Left lung (tissue), 10 donors: Measurements from ENCODE around the gene FGF2. TPM values are rescaled to one million over a fixed set of nuclear protein-coding genes. Genes with fewer than 3 reads are reported as not detected.
A peak's percentile ranks its signal among the peaks of the same experiment; 100 is the strongest.
"Not testable (repeated sequence)": the region's sequence is repeated elsewhere in the genome, so short reads cannot be mapped to it uniquely, and the experiment has no call there.

Source experiments
- ATAC-seq: fragments of 200-7000 bp; cut with Tn5 transposase; one replicate; pipeline ENCODE4 v1.9.1; 2020; ENCODE audit warnings: moderate library complexity
- DNase-seq, 4 donors: peaks; one replicate each; pipeline ENCODE4 v3.0.0-alpha.2; 2013 to 2020
- H3K27ac ChIP-seq, 2 donors: fragments of 200-600 bp; sonication (generic) in 1 of 2; one replicate each; pipeline versions ENCODE4 v1.5.0 to v1.8.0; 2020 to 2021
- H3K27me3 ChIP-seq, 2 donors: fragments of 200-600 bp; sonication (generic) in 1 of 2; one replicate each; pipeline versions ENCODE4 v1.5.0 to v1.8.0; 2020 to 2021
- H3K36me3 ChIP-seq, 2 donors: fragments of 200-600 bp; sonication (generic) in 1 of 2; one replicate each; pipeline versions ENCODE4 v1.5.0 to v1.8.0; 2020 to 2021
- H3K4me1 ChIP-seq, 2 donors: fragments of 200-600 bp; one replicate each; pipeline ENCODE4 v1.8.0; 2021
- H3K4me3 ChIP-seq, 2 donors: fragments of 200-600 bp; sonication (generic) in 1 of 2; one replicate each; pipeline versions ENCODE4 v1.5.0 to v1.8.0; 2020 to 2021; ENCODE audit warnings: mild to moderate bottlenecking in 1 of 2
- H3K9me3 ChIP-seq, 2 donors: fragments of 200-600 bp; sonication (generic) in 1 of 2; one replicate each; pipeline versions ENCODE4 v1.5.0 to v1.8.0; 2020 to 2021
- intact Hi-C, 2 donors: fragments of 100-400 bp; cut with DNase I; formaldehyde crosslinking; loops; one replicate each; pipeline versions ENCODE4 v1.11.2 to v1.14.2; 2022
- polyA plus RNA-seq, 6 donors: library from polyadenylated mRNA; unstranded; fragments of 120-200 nt; gene quantifications; one replicate each; pipeline ENCODE4 v1.2.1, GENCODE V29; 2013; ENCODE audit not compliant: insufficient read length in 6 of 6
- total RNA-seq, 2 donors: library from RNA; stranded (reverse); fragmentation: NEBNext Ultra II Directional; extraction: Animal tissue kit (Norgen Biotek cat#: 25700); gene quantifications; one replicate each; pipeline ENCODE4 v1.2.1, GENCODE V29; 2021
- TF ChIP-seq, protein P1 (sequence below), 2 donors: fragments of 200-600 bp; sonication (generic) in 1 of 2; IDR thresholded peaks; one replicate each; pipeline versions ENCODE4 v1.5.0 to v1.8.0; 2021; ENCODE audit warnings: antibody characterized with exemption in 2 of 2
- donor health status: DM: no; HTN: yes; CAD: no.
- donor health status: DM: no; HTN: no; CAD: no.

Gene FGF2
- total and polyA plus RNA-seq, 8 donors: 6.5 to 14.7 (median 7.2) TPM

DNA sequence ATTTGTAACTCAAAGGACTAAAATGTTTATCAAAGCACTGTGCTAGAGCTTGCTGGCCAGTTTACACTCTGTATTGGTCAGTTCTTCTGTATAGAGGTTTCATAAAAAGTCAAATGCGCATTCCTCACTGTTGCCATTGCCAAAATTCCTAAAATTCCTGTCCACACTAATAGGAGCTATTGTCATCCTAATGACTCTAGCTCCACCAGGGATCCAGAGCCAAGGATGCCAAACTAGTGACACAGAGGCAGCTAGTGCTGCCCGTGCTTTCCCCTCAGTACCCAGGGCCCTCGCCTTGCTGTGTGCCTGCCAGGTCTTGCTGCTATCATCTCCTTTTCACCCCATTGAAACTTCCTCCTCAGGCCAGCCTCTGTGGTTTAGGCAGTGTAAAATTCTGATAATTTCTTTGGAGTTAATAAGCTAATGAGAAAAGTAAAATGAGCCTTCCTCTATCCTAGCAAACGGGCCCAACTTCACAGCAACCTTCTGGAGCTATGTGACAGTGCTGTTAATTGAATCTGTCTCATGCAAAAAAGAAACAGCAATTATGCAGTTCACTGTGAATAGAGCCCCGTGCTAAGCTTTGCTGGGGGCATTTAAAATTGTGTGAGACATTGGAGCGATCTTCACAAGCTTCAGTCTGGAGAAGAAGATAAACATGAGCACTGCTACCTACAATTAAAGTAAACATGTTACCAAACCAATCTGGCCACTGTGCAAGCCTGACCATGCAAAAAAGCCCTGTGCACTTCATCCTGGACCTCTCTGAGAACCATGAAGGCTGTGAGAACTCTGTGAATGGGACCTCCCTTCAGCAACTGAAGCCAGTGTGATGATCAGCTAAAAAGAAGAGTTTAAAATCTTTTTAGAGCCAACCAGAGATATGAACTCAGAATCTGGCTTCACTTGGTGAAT lies 43.1 kb upstream of the FGF2 start:
- Histone ChIP-seq H3K36me3 (no peaks in the 10 kb centered on the region), H3K27me3 (no peaks in the 10 kb centered on the region), H3K4me1 (peaks cover 0 to 5% of the 10 kb centered on the region in 2 donors), H3K4me3 (no peak overlapping the region), H3K9me3 (no peaks in the 10 kb centered on the region), H3K27ac (peak overlapping the region; percentile 4 to 41)
- TF ChIP-seq, protein P1, sequence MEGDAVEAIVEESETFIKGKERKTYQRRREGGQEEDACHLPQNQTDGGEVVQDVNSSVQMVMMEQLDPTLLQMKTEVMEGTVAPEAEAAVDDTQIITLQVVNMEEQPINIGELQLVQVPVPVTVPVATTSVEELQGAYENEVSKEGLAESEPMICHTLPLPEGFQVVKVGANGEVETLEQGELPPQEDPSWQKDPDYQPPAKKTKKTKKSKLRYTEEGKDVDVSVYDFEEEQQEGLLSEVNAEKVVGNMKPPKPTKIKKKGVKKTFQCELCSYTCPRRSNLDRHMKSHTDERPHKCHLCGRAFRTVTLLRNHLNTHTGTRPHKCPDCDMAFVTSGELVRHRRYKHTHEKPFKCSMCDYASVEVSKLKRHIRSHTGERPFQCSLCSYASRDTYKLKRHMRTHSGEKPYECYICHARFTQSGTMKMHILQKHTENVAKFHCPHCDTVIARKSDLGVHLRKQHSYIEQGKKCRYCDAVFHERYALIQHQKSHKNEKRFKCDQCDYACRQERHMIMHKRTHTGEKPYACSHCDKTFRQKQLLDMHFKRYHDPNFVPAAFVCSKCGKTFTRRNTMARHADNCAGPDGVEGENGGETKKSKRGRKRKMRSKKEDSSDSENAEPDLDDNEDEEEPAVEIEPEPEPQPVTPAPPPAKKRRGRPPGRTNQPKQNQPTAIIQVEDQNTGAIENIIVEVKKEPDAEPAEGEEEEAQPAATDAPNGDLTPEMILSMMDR (IDR thresholded peaks at IDR 0.05): no peak
- peak; percentile 96 for ATAC-seq
- intact Hi-C loops: no loop called here
- DNase-seq: peak in 3 of 4 donors; percentile 12 to 75 (median 54)

DNA sequence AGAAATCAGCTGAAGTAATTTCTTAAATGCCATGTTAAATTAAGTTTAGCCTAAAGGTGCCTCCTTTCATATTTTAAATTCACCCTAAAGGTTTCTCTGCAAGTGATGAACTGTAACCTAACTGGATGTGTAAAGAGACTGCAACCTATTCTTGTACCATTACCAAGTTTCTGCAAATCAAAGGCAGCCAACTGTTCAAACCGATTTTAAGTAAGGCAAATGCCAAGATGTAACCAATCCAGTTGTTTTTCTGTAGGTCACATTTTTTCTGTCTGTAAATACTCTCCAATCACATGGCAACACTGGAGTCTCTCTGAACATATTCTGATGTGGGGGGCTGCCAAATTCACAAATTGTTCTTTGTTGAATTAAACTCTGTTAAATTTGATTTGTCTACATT lies 42.4 kb upstream of the FGF2 start:
- no peaks in the 10 kb centered on the region for H3K36me3 ChIP-seq
- peak overlapping the region in 1 of 2 donors; percentile 35 for H3K27ac ChIP-seq
- no peak overlapping the region for H3K4me3 ChIP-seq
- no peaks in the 10 kb centered on the region for H3K27me3 ChIP-seq
- intact Hi-C loops: no loop called here
- ATAC-seq: no peak
- H3K9me3 ChIP-seq: no peaks in the 10 kb centered on the region
- no peak for DNase-seq
- TF ChIP-seq, protein P1 (IDR thresholded peaks at IDR 0.05): no peak
- peaks cover 0 to 5% of the 10 kb centered on the region in 2 donors for H3K4me1 ChIP-seq

DNA sequence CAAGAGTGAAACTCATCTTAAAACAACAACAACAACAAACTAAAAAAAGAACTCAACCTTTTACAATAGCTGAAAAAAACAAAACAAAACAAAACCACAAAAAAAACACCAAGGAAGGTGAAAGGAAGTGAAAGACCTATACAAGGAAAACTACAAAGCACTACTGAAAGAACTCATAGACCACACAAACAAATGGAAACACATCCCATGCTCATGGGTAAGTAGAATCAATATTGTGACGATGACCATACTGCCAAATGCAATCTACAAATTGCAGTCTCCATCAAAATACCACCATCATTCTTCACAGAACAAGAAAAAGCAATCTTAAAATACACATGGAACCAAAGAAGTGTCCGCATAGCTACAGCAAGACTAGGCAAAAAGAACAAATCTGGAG lies 41.5 kb upstream of the FGF2 start:
- intact Hi-C loops: no loop called here
- TF ChIP-seq, protein P1 (IDR thresholded peaks at IDR 0.05): no peak

GRCh38 chr4:122786296-122786695 lies 40.3 kb upstream of the FGF2 start:
- H3K27ac ChIP-seq, H3K36me3 ChIP-seq, H3K4me3 ChIP-seq, ATAC-seq, H3K4me1 ChIP-seq, H3K9me3 ChIP-seq, DNase-seq, H3K27me3 ChIP-seq, intact Hi-C loops: not testable (repeated sequence)

More for the DNA sequence above, 41.5 kb upstream of the FGF2 start:
- Histone ChIP-seq H3K27me3 (no peaks in the 10 kb centered on the region), H3K4me1 (peaks cover 0 to 5% of the 10 kb centered on the region in 2 donors), H3K4me3 (no peak overlapping the region), H3K36me3 (no peaks in the 10 kb centered on the region), H3K9me3 (no peaks in the 10 kb centered on the region), H3K27ac (no peak overlapping the region)
- ATAC-seq (no peak), DNase-seq (no peak)

GRCh38 chr4:122786920-122787319 lies 39.7 kb upstream of the FGF2 start:
- ATAC-seq, H3K9me3 ChIP-seq, H3K4me1 ChIP-seq, H3K36me3 ChIP-seq, DNase-seq, H3K4me3 ChIP-seq, H3K27ac ChIP-seq, intact Hi-C loops, H3K27me3 ChIP-seq: not testable (repeated sequence)

GRCh38 chr4:122787940-122788339 lies 38.7 kb upstream of the FGF2 start:
- Histone ChIP-seq H3K36me3 (no peaks in the 10 kb centered on the region), H3K4me1 (peaks cover 0 to 5% of the 10 kb centered on the region in 2 donors), H3K27ac (no peak overlapping the region), H3K27me3 (no peaks in the 10 kb centered on the region), H3K4me3 (no peak overlapping the region), H3K9me3 (no peaks in the 10 kb centered on the region)
- intact Hi-C loops: no loop called here
- DNase-seq (peak in 1 of 4 donors; percentile 18), ATAC-seq (no peak)
- TF ChIP-seq, protein P1 (IDR thresholded peaks at IDR 0.05): no peak
